HepG2 (cell line): Measurements from ENCODE around the gene RALY. TPM values are rescaled to one million over a fixed set of nuclear protein-coding genes. Genes with fewer than 3 reads are reported as not detected.

Experiments
- CCDC6 ChIP-seq: sonication (generic); formaldehyde crosslinking; IDR thresholded peaks from 2 replicates; pipeline ENCODE4 v1.8.1; 2022; ENCODE audit warnings: mild to moderate bottlenecking, missing genetic modification reagents, moderate library complexity
- CEBPG ChIP-seq: IDR thresholded peaks from 2 replicates; pipeline ENCODE4 v1.6.1; 2016
- DNMT3B ChIP-seq: conservative IDR thresholded peaks from 2 replicates; pipeline ENCODE4 v1.6.1; 2016; ENCODE audit warnings: missing biosample characterization, control low read depth
- FOSL2 ChIP-seq: sonication (generic); formaldehyde crosslinking; IDR thresholded peaks from 2 replicates; pipeline ENCODE4 v1.4.0; 2020; ENCODE audit warnings: missing genetic modification reagents
- FOXJ3 ChIP-seq: sonication (generic); formaldehyde crosslinking; IDR thresholded peaks from 2 replicates; pipeline ENCODE4 v1.4.0; 2020; ENCODE audit warnings: missing genetic modification reagents, mild to moderate bottlenecking, borderline replicate concordance
- HNRNPUL1 ChIP-seq: fragments of 200-400 bp; formaldehyde crosslinking; IDR thresholded peaks from 2 replicates; pipeline ENCODE4 v1.6.1; 2017; ENCODE audit warnings: low read depth, mild to moderate bottlenecking, low read length, moderate library complexity
- IKZF1 ChIP-seq: fragments of 450-650 bp; IDR thresholded peaks from 2 replicates; pipeline ENCODE4 v1.7.1; 2016
- NR2F1 ChIP-seq, 2 experiments: fragments of 450-650 bp in 1 of 2; formaldehyde crosslinking in 1 of 2; IDR thresholded peaks; 2 replicates each; pipeline versions ENCODE4 v1.5.0 to v1.6.1; 2016 to 2020; ENCODE audit warnings: mild to moderate bottlenecking in 1 of 2, missing compliant biosample characterization in 1 of 2, missing genetic modification reagents in 1 of 2, moderate library complexity in 1 of 2
- POGZ ChIP-seq: sonication (generic); formaldehyde crosslinking; IDR thresholded peaks from 2 replicates; pipeline ENCODE4 v1.4.0; 2020; ENCODE audit warnings: mild to moderate bottlenecking, missing genetic modification reagents
- SETDB1 ChIP-seq: sonication (generic); formaldehyde crosslinking; IDR thresholded peaks from 2 replicates; pipeline ENCODE4 v1.5.1; 2020; ENCODE audit warnings: missing genetic modification reagents, mild to moderate bottlenecking, borderline replicate concordance
- SOX13 ChIP-seq, 3 experiments: fragments of 450-650 bp in 1 of 3; sonication (generic) in 1 of 3; formaldehyde crosslinking in 1 of 3; IDR thresholded peaks in 2 of 3; conservative IDR thresholded peaks in 1 of 3; 2 replicates each; pipeline versions ENCODE4 v1.5.0 to v1.6.1; 2016 to 2020; ENCODE audit warnings: antibody characterized with exemption in 1 of 3, mild to moderate bottlenecking in 1 of 3, missing compliant biosample characterization in 1 of 3, missing genetic modification reagents in 1 of 3, moderate library complexity in 1 of 3
- ZFP36 ChIP-seq: fragments of 150-350 bp; IDR thresholded peaks from 2 replicates; pipeline ENCODE4 v1.6.1; 2018; ENCODE audit warnings: borderline replicate concordance, low read length, low read depth; ENCODE audit not compliant: partially characterized antibody
- ZHX1 ChIP-seq: sonication (generic); formaldehyde crosslinking; IDR thresholded peaks from 2 replicates; pipeline ENCODE4 v1.8.1; 2022; ENCODE audit warnings: low read depth, mild to moderate bottlenecking, missing genetic modification reagents
- ZNF335 ChIP-seq: sonication (generic); formaldehyde crosslinking; IDR thresholded peaks from 2 replicates; pipeline ENCODE4 v1.4.0; 2020; ENCODE audit warnings: missing genetic modification reagents
- ZNF350 ChIP-seq: sonication (generic); formaldehyde crosslinking; IDR thresholded peaks from 2 replicates; pipeline ENCODE4 v1.4.0; 2020; ENCODE audit warnings: mild to moderate bottlenecking, low read depth, missing genetic modification reagents, borderline replicate concordance
- ZNF644 ChIP-seq: IDR thresholded peaks from 2 replicates; pipeline ENCODE4 v1.6.1; 2016; ENCODE audit warnings: low read depth
- ZNF841 ChIP-seq: sonication (generic); formaldehyde crosslinking; IDR thresholded peaks from 2 replicates; pipeline ENCODE4 v1.8.1; 2023; ENCODE audit warnings: missing genetic modification reagents, borderline replicate concordance
- polyA plus RNA-seq, 8 experiments: library from polyadenylated mRNA; depleted of rRNA in 3 of 8; stranded (reverse) in 7 of 8; unstranded in 1 of 8; fragments of >200 nt; fragmentation: Illumina TruSeq in 4 of 8; extraction: Trizol in 4 of 8; gene quantifications; 2 replicates each; pipeline versions ENCODE4 v1.2.1 to v1.2.3, GENCODE V29; 2011 to 2016; ENCODE audit warnings: low read depth in 4 of 8, missing spikeins in 1 of 8, mixed read lengths in 1 of 8; ENCODE audit not compliant: insufficient read depth in 1 of 8
- total RNA-seq, 5 experiments: library from RNA; depleted of rRNA; stranded (reverse); fragments of >200 nt; fragmentation: Illumina TruSeq; extraction: Trizol; gene quantifications; 2 replicates each; pipeline ENCODE4 v1.2.3, GENCODE V29; 2016; ENCODE audit warnings: low read depth in 1 of 5
- TF ChIP-seq, protein P1 (sequence below): sonication (generic); formaldehyde crosslinking; IDR thresholded peaks from 2 replicates; pipeline ENCODE4 v1.4.0; 2020; ENCODE audit warnings: mild to moderate bottlenecking, missing genetic modification reagents
- TF ChIP-seq, protein P2 (sequence below): sonication (generic); formaldehyde crosslinking; IDR thresholded peaks from 2 replicates; pipeline ENCODE4 v1.5.1; 2020; ENCODE audit warnings: missing genetic modification reagents, mild to moderate bottlenecking, borderline replicate concordance
- TF ChIP-seq, protein P3 (sequence below): sonication (generic); formaldehyde crosslinking; IDR thresholded peaks from 2 replicates; pipeline ENCODE4 v1.8.0; 2022; ENCODE audit warnings: mild to moderate bottlenecking, missing genetic modification reagents, moderate library complexity

The RALY gene
- total and polyA plus RNA-seq, 2 of the 13 experiments (the other 11 are each of a cell fraction or from before 2014, with no cell fraction given) = 178 to 186 TPM

- TF ChIP-seq ZNF335 (no peak; the same call in 1 of the 2 replicates), NR2F1 (CRISPR knock-in tag; IDR thresholded peaks at IDR 0.05) (no peak), ZNF644 (CRISPR knock-in tag) (no peak), POGZ (CRISPR knock-in tag) (no peak), ZNF841 (CRISPR knock-in tag) (no peak), ZNF350 (no peak), SOX13 (IDR thresholded peaks at IDR 0.05) (no peak), SOX13 (CRISPR knock-in tag; conservative IDR thresholded peaks at IDR 0.05 in 1 of 2, IDR thresholded peaks at IDR 0.05 in 1 of 2) (peak in 1 of 2 experiments; percentile 43; a peak in 1 of 4 replicates), CEBPG (CRISPR knock-in tag) (0 out of 2 replicates have a peak, but pooled peaks have one; percentile 53), SETDB1 (CRISPR knock-in tag) (0 out of 2 replicates have a peak, but pooled peaks have one; percentile 12), IKZF1 (no peak), ZFP36 (no peak), HNRNPUL1 (no peak), CCDC6 (0 out of 2 replicates have a peak, but pooled peaks have one; percentile 14), FOXJ3 (CRISPR knock-in tag) (no peak), ZHX1 (CRISPR knock-in tag) (no peak), FOSL2 (peak; percentile 21; the same call in 1 of the 2 replicates), DNMT3B (CRISPR knock-in tag) (no peak)
- TF ChIP-seq, protein P1, sequence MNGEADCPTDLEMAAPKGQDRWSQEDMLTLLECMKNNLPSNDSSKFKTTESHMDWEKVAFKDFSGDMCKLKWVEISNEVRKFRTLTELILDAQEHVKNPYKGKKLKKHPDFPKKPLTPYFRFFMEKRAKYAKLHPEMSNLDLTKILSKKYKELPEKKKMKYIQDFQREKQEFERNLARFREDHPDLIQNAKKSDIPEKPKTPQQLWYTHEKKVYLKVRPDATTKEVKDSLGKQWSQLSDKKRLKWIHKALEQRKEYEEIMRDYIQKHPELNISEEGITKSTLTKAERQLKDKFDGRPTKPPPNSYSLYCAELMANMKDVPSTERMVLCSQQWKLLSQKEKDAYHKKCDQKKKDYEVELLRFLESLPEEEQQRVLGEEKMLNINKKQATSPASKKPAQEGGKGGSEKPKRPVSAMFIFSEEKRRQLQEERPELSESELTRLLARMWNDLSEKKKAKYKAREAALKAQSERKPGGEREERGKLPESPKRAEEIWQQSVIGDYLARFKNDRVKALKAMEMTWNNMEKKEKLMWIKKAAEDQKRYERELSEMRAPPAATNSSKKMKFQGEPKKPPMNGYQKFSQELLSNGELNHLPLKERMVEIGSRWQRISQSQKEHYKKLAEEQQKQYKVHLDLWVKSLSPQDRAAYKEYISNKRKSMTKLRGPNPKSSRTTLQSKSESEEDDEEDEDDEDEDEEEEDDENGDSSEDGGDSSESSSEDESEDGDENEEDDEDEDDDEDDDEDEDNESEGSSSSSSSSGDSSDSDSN (CRISPR knock-in tag) = peak; percentile 16; the same call in 1 of the 2 replicates
- TF ChIP-seq, protein P2, sequence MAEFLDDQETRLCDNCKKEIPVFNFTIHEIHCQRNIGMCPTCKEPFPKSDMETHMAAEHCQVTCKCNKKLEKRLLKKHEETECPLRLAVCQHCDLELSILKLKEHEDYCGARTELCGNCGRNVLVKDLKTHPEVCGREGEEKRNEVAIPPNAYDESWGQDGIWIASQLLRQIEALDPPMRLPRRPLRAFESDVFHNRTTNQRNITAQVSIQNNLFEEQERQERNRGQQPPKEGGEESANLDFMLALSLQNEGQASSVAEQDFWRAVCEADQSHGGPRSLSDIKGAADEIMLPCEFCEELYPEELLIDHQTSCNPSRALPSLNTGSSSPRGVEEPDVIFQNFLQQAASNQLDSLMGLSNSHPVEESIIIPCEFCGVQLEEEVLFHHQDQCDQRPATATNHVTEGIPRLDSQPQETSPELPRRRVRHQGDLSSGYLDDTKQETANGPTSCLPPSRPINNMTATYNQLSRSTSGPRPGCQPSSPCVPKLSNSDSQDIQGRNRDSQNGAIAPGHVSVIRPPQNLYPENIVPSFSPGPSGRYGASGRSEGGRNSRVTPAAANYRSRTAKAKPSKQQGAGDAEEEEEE (CRISPR knock-in tag) = no peak
- TF ChIP-seq, protein P3, sequence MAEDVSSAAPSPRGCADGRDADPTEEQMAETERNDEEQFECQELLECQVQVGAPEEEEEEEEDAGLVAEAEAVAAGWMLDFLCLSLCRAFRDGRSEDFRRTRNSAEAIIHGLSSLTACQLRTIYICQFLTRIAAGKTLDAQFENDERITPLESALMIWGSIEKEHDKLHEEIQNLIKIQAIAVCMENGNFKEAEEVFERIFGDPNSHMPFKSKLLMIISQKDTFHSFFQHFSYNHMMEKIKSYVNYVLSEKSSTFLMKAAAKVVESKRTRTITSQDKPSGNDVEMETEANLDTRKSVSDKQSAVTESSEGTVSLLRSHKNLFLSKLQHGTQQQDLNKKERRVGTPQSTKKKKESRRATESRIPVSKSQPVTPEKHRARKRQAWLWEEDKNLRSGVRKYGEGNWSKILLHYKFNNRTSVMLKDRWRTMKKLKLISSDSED (CRISPR knock-in tag) = no peak
Observed at GRCh38 chr20:34004227-34004626, 10.5 kb downstream of the RALY start (continued).
